ENCODE measurements around the gene RAB11FIP5. TPM values are rescaled to one million over a fixed set of nuclear protein-coding genes. Genes with fewer than 3 reads are reported as not detected.
"Not testable (repeated sequence)": the region's sequence is repeated elsewhere in the genome, so short reads cannot be mapped to it uniquely, and the experiment has no call there.

Gene RAB11FIP5
- total RNA-seq, 2 experiments from 2014 or later = 4.8 to 6.0 TPM

GRCh38 chr2:73111073-73112025 lies 1.4 kb downstream of the RAB11FIP5 start:
- POLR2A ChIA-PET = no interaction called here
- CTCF ChIA-PET = interaction anchor here (0.8 to 1.4 kb wide), 3 partner anchors 26 to 217 kb away, joined by 3 to 5 read pairs (median 4); no protein-coding TSS in a partner anchor

GRCh38 chr2:73110168-73111072 lies 2.3 kb downstream of the RAB11FIP5 start:
- ChIA-PET POLR2A (no interaction called here), CTCF (interaction anchor here (0.6 to 1.4 kb wide), 2 partner anchors 12 to 25 kb away, joined by 4 to 5 read pairs; no protein-coding TSS in a partner anchor)

- ChIA-PET CTCF (interaction anchor here (0.6 kb wide), 1 partner anchor 11 kb away, joined by 4 read pairs; no protein-coding TSS in a partner anchor), POLR2A (no interaction called here)
Observed at GRCh38 chr2:73109431-73110167, 3.1 kb downstream of the RAB11FIP5 start.

- ChIA-PET POLR2A (no interaction called here), CTCF (interaction anchor here (0.8 kb wide), 1 partner anchor 22 kb away, joined by 3 read pairs; no protein-coding TSS in a partner anchor)
Observed at GRCh38 chr2:73107211-73107926, 5.4 kb downstream of the RAB11FIP5 start.

- CTCF ChIA-PET = interaction anchor here (0.6 kb wide), 1 partner anchor 22 kb away, joined by 3 read pairs; no protein-coding TSS in a partner anchor
- POLR2A ChIA-PET = no interaction called here
Observed at GRCh38 chr2:73106791-73107190, 6.0 kb downstream of the RAB11FIP5 start.

- ChIA-PET POLR2A (no interaction called here), CTCF (no interaction called here)
Observed at GRCh38 chr2:73105511-73105971, 7.2 kb downstream of the RAB11FIP5 start.

GRCh38 chr2:73104933-73105332 lies 7.8 kb downstream of the RAB11FIP5 start:
- POLR2A ChIA-PET = no interaction called here
- CTCF ChIA-PET = no interaction called here

- CTCF ChIA-PET = no interaction called here
Observed at GRCh38 chr2:73103018-73103542, 9.7 kb downstream of the RAB11FIP5 start.

GRCh38 chr2:73101626-73102256 lies 11.0 kb downstream of the RAB11FIP5 start:
- CTCF ChIA-PET = no interaction called here
- POLR2A ChIA-PET = no interaction called here

More at GRCh38 chr2:73103018-73103542, 9.7 kb downstream of the RAB11FIP5 start:
- POLR2A ChIA-PET = no interaction called here

- CTCF ChIA-PET = interaction anchor here (0.6 kb wide), 1 partner anchor 104 kb away, joined by 3 read pairs; no protein-coding TSS in a partner anchor
- POLR2A ChIA-PET = no interaction called here
Observed at GRCh38 chr2:73100956-73101355, 11.8 kb downstream of the RAB11FIP5 start.

GRCh38 chr2:73099486-73099885 lies 13.3 kb downstream of the RAB11FIP5 start:
- ChIA-PET CTCF (interaction anchor here (0.6 kb wide), 1 partner anchor 13 kb away, joined by 4 read pairs; no protein-coding TSS in a partner anchor), POLR2A (interaction anchor here (0.6 kb wide), 1 partner anchor 52 kb away, joined by 3 read pairs; no protein-coding TSS in a partner anchor)

- POLR2A ChIA-PET = no interaction called here
- CTCF ChIA-PET = interaction anchor here (1.1 to 1.3 kb wide), 2 partner anchors 10 to 61 kb away, joined by 3 to 4 read pairs; no protein-coding TSS in a partner anchor
Observed at GRCh38 chr2:73095910-73096309, 16.8 kb downstream of the RAB11FIP5 start.

- CTCF ChIA-PET, POLR2A ChIA-PET: not testable (repeated sequence)
Observed at GRCh38 chr2:73093601-73094218, 19.0 kb downstream of the RAB11FIP5 start.

- CTCF ChIA-PET = no interaction called here
Observed at GRCh38 chr2:73092146-73092783, 20.5 kb downstream of the RAB11FIP5 start.

GRCh38 chr2:73091696-73092095 lies 21.1 kb downstream of the RAB11FIP5 start:
- POLR2A ChIA-PET = no interaction called here
- CTCF ChIA-PET = interaction anchor here (0.5 kb wide), 1 partner anchor 72 kb away, joined by 3 read pairs; no protein-coding TSS in a partner anchor

More at GRCh38 chr2:73092146-73092783, 20.5 kb downstream of the RAB11FIP5 start:
- POLR2A ChIA-PET = no interaction called here

- POLR2A ChIA-PET = no interaction called here
- CTCF ChIA-PET = interaction anchor here (0.5 kb wide), 1 partner anchor 72 kb away, joined by 3 read pairs; no protein-coding TSS in a partner anchor
Observed at GRCh38 chr2:73091164-73091563, 21.6 kb downstream of the RAB11FIP5 start.

Measured in activated CD8-positive, alpha-beta memory T cell treated with anti-CD3 and anti-CD28 coated beads for 36 hours (primary cell).